Left renal pelvis (tissue), 4 donors: Measurements from ENCODE around the gene COP1. TPM values are rescaled to one million over a fixed set of nuclear protein-coding genes. Genes with fewer than 3 reads are reported as not detected.

Experiments used
- DNase-seq, 4 donors: peaks; one replicate each; pipeline ENCODE4 v3.0.0-alpha.2; 2013; ENCODE audit warnings: low read depth in 4 of 4, low spot score in 3 of 4
- polyA plus RNA-seq, 4 donors: library from polyadenylated mRNA; unstranded; fragments of 120-200 nt; gene quantifications; one replicate each; pipeline ENCODE4 v1.2.1, GENCODE V29; 2013; ENCODE audit not compliant: insufficient read length in 4 of 4

COP1 gene
- polyA plus RNA-seq, 4 donors, result 53.1 to 69.0 (median 59.4) TPM

GRCh38 chr1:175904808-175905207 lies 302.3 kb downstream of the COP1 start:
- no peak for DNase-seq

GRCh38 chr1:175902281-175902680 lies 304.8 kb downstream of the COP1 start:
- DNase-seq, result no peak

- DNase-seq, result no peak
Measured at GRCh38 chr1:175901076-175901836, 305.8 kb downstream of the COP1 start.

GRCh38 chr1:175900171-175900570 lies 306.9 kb downstream of the COP1 start:
- DNase-seq, result no peak

GRCh38 chr1:175895966-175896365 lies 311.1 kb downstream of the COP1 start:
- DNase-seq, result no peak
